NB4 (cell line): ENCODE results near the gene IGFL4.

Experiments
- MAX ChIP-seq: IDR thresholded peaks from 2 replicates; pipeline ENCODE4 v1.6.1; 2011; ENCODE audit warnings: low read depth, low read length
- POLR2A ChIP-seq: IDR thresholded peaks from 2 replicates; pipeline ENCODE4 v1.6.1; 2011; ENCODE audit warnings: mild to moderate bottlenecking; ENCODE audit not compliant: insufficient read length; ENCODE audit errors: extremely low read depth

- TF ChIP-seq MAX (no peak), POLR2A (no peak)
These were observed 46.3 kb downstream of the IGFL4 start for GRCh38 chr19:45994456-45994997.
